Gastroesophageal sphincter (tissue), 4 donors: Measurements from ENCODE around the gene LRRC57. TPM values are rescaled to one million over a fixed set of nuclear protein-coding genes. Genes with fewer than 3 reads are reported as not detected.

ENCODE experiments used
- ATAC-seq: fragments of 150-250 bp; one replicate; pipeline ENCODE4 v1.9.1; 2016; ENCODE audit warnings: mild to moderate bottlenecking, moderate library complexity
- H3K27ac ChIP-seq, 4 donors: fragments of 200-600 bp; sonication (generic) in 3 of 4; 1 replicate in 3 of 4; 2 replicates in 1 of 4; pipeline ENCODE4 v1.5.1; 2016 to 2019
- H3K27me3 ChIP-seq: fragments of 200-600 bp; sonication (generic); one replicate; pipeline ENCODE4 v1.5.1; 2019
- H3K36me3 ChIP-seq, 2 donors: fragments of 200-600 bp; sonication (generic); one replicate each; pipeline ENCODE4 v1.5.1; 2019; ENCODE audit warnings: control low read depth in 1 of 2
- H3K4me1 ChIP-seq, 3 donors: fragments of 200-600 bp; sonication (generic); 1 replicate in 2 of 3; 2 replicates in 1 of 3; pipeline ENCODE4 v1.5.1; 2016 to 2019; ENCODE audit warnings: control low read depth in 2 of 3
- H3K4me3 ChIP-seq, 2 donors: fragments of 200-600 bp; sonication (generic); one replicate each; pipeline ENCODE4 v1.5.1; 2019; ENCODE audit warnings: mild to moderate bottlenecking in 1 of 2, moderate library complexity in 1 of 2
- H3K9me3 ChIP-seq, 3 donors: fragments of 200-600 bp; sonication (generic); one replicate each; pipeline ENCODE4 v1.5.1; 2017 to 2019; ENCODE audit warnings: control low read depth in 2 of 3
- CTCF ChIP-seq, 4 experiments: fragments of 200-600 bp in 2 of 4; fragments of 450-650 bp in 2 of 4; sonication (generic) in 1 of 4; IDR thresholded peaks; one replicate each; pipeline ENCODE4 v1.5.1; 2017 to 2019; ENCODE audit warnings: antibody characterized with exemption in 4 of 4, mild to moderate bottlenecking in 2 of 4, moderate library complexity in 2 of 4
- EP300 ChIP-seq: sonication (generic); formaldehyde crosslinking; IDR thresholded peaks from one replicate; pipeline ENCODE4 v1.6.1; 2017; ENCODE audit warnings: antibody characterized with exemption, mild to moderate bottlenecking
- POLR2A ChIP-seq, 2 donors: fragments of 450-650 bp; IDR thresholded peaks; one replicate each; pipeline ENCODE4 v1.6.1; 2017; ENCODE audit warnings: antibody characterized with exemption in 2 of 2, mild to moderate bottlenecking in 2 of 2, moderate library complexity in 1 of 2
- POLR2AphosphoS5 ChIP-seq: sonication (generic); formaldehyde crosslinking; IDR thresholded peaks from one replicate; pipeline ENCODE4 v1.6.1; 2017; ENCODE audit warnings: antibody characterized with exemption
- WGBS, 2 donors: methylation state at CpG; one replicate each; pipeline ENCODE4 v1.1.5; 2018; ENCODE audit warnings: low coverage in 1 of 2; 5-methylcytosine and 5-hydroxymethylcytosine counted together
- total RNA-seq, 4 donors: library from RNA; depleted of rRNA; stranded (reverse); fragments of >200 nt; gene quantifications; one replicate each; pipeline ENCODE4 v1.1.0, GENCODE V29; 2016

LRRC57 gene
- 10 to 100 TPM; 14.9 to 19.4 (median 15.4) TPM for total RNA-seq

- peak within 1 kb of the TSS; percentile 57 to 76 for H3K4me3 ChIP-seq
- H3K4me1 ChIP-seq, result peaks cover 2 to 45% (median 8%) of the 10 kb centered on the region in 3 donors
- 0% methylated on average over 6 of the region's 71 CpGs; no CpG with 5 or more reads in 1 of the 2 donors for whole genome bisulfite sequencing, 2 donors
- no peaks in the 10 kb centered on the region for H3K9me3 ChIP-seq
- peak in 1 of 4 experiments; percentile 13 for TF ChIP-seq CTCF (IDR thresholded peaks at IDR 0.05)
- peak; percentile 96 for TF ChIP-seq POLR2AphosphoS5
- peak; percentile 88 to 93 for TF ChIP-seq POLR2A (IDR thresholded peaks at IDR 0.05)
- no peak for TF ChIP-seq EP300
- peak; percentile 94 for ATAC-seq
- H3K36me3 ChIP-seq, result peaks cover 0 to 27% of the 10 kb centered on the region in 2 donors
- peak within 1 kb of the TSS; percentile 83 to 93 (median 90) for H3K27ac ChIP-seq
- H3K27me3 ChIP-seq, result no peaks in the 10 kb centered on the region
Observed at GRCh38 chr15:42548249-42549031, at the start of gene LRRC57, which contains the start of gene HAUS2. Gene LRRC57 (minus strand): TSS chr15:42548793. CDS start chr15:42548434, 359 bp downstream. Gene HAUS2 (plus strand): TSS chr15:42548838. CDS start chr15:42548873, 35 bp downstream.

- no peak for TF ChIP-seq POLR2A (IDR thresholded peaks at IDR 0.05)
- Histone ChIP-seq H3K27ac (peak overlapping the region; percentile 34 to 81 (median 72)), H3K9me3 (no peaks in the 10 kb centered on the region), H3K4me3 (no peak overlapping the region), H3K36me3 (peaks cover 0 to under 1% of the 10 kb centered on the region in 2 donors), H3K27me3 (no peaks in the 10 kb centered on the region), H3K4me1 (peaks cover 11 to 87% (median 24%) of the 10 kb centered on the region in 3 donors)
- no peak for ATAC-seq
- WGBS, 2 donors, result 10 to 13% methylated on average over 4 of the region's 4 CpGs
Observed at GRCh38 chr15:42595626-42596240, 47.1 kb upstream of the LRRC57 start.

GRCh38 chr15:42594095-42594494 is 45.5 kb upstream of the LRRC57 start:
- Histone ChIP-seq H3K4me1 (peaks cover 11 to 91% (median 24%) of the 10 kb centered on the region in 3 donors), H3K4me3 (no peak overlapping the region), H3K27me3 (no peaks in the 10 kb centered on the region), H3K9me3 (no peaks in the 10 kb centered on the region), H3K27ac (peak overlapping the region in 3 of 4 donors; percentile 65 to 81 (median 77)), H3K36me3 (peaks cover 0 to 11% of the 10 kb centered on the region in 2 donors)
- WGBS, 2 donors, result 45 to 60% methylated on average over 4 to 5 of the region's 5 CpGs
- TF ChIP-seq CTCF (IDR thresholded peaks at IDR 0.05), result no peak
- no peak for TF ChIP-seq POLR2AphosphoS5
- TF ChIP-seq EP300, result no peak
- no peak for TF ChIP-seq POLR2A (IDR thresholded peaks at IDR 0.05)
- ATAC-seq, result no peak

GRCh38 chr15:42593143-42593542 is 44.5 kb upstream of the LRRC57 start:
- ATAC-seq, result peak; percentile 86
- peaks cover 0 to 11% of the 10 kb centered on the region in 2 donors for H3K36me3 ChIP-seq
- no peak for TF ChIP-seq POLR2AphosphoS5
- no peak for TF ChIP-seq CTCF (IDR thresholded peaks at IDR 0.05)
- no peak for TF ChIP-seq EP300
- TF ChIP-seq POLR2A (IDR thresholded peaks at IDR 0.05), result no peak
- 19 to 26% methylated on average over 4 of the region's 4 CpGs for WGBS, 2 donors
- peak overlapping the region; percentile 61 to 81 (median 78) for H3K27ac ChIP-seq
- peak overlapping the region in 1 of 2 donors; percentile 0 for H3K4me3 ChIP-seq
- H3K27me3 ChIP-seq, result no peaks in the 10 kb centered on the region
- H3K9me3 ChIP-seq, result no peaks in the 10 kb centered on the region
- H3K4me1 ChIP-seq, result peaks cover 11 to 92% (median 24%) of the 10 kb centered on the region in 3 donors

- Histone ChIP-seq H3K4me1 (peaks cover 11 to 92% (median 24%) of the 10 kb centered on the region in 3 donors), H3K4me3 (peak overlapping the region in 1 of 2 donors; percentile 0), H3K27me3 (no peaks in the 10 kb centered on the region), H3K36me3 (peaks cover 0 to 13% of the 10 kb centered on the region in 2 donors), H3K27ac (peak overlapping the region; percentile 61 to 81 (median 78)), H3K9me3 (no peaks in the 10 kb centered on the region)
- TF ChIP-seq POLR2A (IDR thresholded peaks at IDR 0.05), result no peak
- TF ChIP-seq POLR2AphosphoS5, result no peak
- no peak for TF ChIP-seq EP300
- TF ChIP-seq CTCF (IDR thresholded peaks at IDR 0.05), result no peak
- 52 to 79% methylated on average over 3 of the region's 3 CpGs for WGBS, 2 donors
- peak; percentile 7 for ATAC-seq
Observed at GRCh38 chr15:42592716-42593115, 44.1 kb upstream of the LRRC57 start.
